Measurements from ENCODE around the gene TTBK1.

Gene TTBK1

DNA sequence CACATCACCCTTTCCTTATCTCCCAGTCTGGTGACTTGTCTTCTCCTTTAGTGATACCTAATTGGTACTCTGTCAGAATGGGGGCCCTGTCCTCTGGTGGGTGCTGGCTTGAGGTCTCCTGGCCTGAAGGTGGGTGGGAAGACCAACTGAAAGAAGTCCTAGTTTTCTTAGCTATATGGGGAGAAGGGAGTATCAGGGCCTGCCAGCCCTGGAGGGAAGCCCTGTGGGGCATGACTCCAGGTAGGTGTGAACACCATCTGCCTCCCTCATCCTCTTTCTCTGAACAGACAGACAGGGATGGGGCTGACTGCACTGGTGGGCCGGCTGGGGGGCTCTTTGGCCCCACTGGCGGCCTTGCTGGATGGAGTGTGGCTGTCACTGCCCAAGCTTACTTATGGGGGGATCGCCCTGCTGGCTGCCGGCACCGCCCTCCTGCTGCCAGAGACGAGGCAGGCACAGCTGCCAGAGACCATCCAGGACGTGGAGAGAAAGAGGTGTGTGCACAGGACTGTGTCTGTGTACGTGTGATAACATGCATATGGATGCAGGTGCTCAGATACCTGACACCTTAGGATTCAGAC is 60.6 kb downstream of the TTBK1 start:
- no peak for DNase-seq (ENCODE audit: low spot score)
- TF ChIP-seq, protein P1, sequence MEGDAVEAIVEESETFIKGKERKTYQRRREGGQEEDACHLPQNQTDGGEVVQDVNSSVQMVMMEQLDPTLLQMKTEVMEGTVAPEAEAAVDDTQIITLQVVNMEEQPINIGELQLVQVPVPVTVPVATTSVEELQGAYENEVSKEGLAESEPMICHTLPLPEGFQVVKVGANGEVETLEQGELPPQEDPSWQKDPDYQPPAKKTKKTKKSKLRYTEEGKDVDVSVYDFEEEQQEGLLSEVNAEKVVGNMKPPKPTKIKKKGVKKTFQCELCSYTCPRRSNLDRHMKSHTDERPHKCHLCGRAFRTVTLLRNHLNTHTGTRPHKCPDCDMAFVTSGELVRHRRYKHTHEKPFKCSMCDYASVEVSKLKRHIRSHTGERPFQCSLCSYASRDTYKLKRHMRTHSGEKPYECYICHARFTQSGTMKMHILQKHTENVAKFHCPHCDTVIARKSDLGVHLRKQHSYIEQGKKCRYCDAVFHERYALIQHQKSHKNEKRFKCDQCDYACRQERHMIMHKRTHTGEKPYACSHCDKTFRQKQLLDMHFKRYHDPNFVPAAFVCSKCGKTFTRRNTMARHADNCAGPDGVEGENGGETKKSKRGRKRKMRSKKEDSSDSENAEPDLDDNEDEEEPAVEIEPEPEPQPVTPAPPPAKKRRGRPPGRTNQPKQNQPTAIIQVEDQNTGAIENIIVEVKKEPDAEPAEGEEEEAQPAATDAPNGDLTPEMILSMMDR (IDR thresholded peaks at IDR 0.05; ENCODE audit: extremely low read depth, missing control alignments) = no peak

DNA sequence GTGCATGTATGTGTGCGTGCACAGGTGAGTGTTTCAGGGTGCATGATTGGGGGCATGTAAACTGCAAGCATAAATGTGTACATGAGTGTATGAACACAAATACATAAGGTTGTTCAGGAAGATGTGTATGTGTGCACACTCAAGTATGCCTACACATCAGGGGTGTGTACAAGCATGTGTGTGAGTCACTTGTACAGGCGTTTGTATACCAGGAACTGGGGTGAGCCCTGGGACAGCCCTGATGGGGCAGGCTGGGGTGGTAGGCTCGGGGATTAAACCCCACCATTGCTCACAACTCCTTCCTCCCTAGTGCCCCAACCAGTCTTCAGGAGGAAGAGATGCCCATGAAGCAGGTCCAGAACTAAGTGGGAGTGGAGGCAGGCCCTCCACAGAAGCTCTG is 61.1 kb downstream of the TTBK1 start:
- no peak for DNase-seq (ENCODE audit: low spot score)
- TF ChIP-seq, protein P1 (IDR thresholded peaks at IDR 0.05; ENCODE audit: extremely low read depth, missing control alignments) = no peak

DNA sequence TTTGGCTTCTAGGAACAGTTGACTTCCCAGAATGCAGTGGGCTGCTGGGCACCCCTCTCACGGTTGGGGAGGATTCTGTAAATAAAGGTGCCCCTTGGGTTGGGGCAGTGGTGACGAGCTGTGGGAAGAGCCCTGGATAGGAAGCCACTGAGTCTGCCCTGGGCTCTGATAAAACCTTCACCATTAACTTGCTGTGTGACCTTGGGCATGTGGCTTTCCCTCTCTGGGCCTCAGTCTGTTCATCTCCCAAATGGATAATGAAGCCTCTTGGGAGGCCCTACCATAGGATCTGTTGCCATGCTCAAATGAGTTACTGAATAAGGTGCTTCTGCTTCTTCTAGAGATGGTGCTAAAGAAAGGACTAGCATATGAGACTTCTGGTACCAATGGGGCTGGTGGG is 61.6 kb downstream of the TTBK1 start:
- TF ChIP-seq, protein P1 (IDR thresholded peaks at IDR 0.05; ENCODE audit: extremely low read depth, missing control alignments) = no peak
- DNase-seq (ENCODE audit: low spot score) = no peak

DNA sequence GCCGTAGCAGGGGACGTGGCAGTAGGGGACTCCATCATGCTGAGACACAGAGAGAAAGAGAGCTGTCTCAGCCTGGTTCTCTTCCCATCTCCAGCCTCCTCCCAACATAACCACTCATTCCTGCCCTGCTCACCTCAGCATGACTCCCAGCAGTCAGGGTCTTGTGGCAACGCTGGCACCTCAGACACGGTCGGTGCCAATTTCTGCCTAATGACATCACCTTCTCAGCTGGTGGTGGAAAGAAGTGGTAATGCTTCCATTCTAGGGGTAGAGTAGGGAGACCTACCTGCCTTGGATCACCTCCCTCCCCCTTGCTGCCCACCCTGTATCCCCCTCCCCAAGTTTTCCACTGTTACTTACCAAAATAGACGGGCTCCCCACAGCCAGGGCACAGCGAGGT is 62.8 kb downstream of the TTBK1 start:
- TF ChIP-seq, protein P1 (IDR thresholded peaks at IDR 0.05; ENCODE audit: extremely low read depth, missing control alignments) = no peak

DNA sequence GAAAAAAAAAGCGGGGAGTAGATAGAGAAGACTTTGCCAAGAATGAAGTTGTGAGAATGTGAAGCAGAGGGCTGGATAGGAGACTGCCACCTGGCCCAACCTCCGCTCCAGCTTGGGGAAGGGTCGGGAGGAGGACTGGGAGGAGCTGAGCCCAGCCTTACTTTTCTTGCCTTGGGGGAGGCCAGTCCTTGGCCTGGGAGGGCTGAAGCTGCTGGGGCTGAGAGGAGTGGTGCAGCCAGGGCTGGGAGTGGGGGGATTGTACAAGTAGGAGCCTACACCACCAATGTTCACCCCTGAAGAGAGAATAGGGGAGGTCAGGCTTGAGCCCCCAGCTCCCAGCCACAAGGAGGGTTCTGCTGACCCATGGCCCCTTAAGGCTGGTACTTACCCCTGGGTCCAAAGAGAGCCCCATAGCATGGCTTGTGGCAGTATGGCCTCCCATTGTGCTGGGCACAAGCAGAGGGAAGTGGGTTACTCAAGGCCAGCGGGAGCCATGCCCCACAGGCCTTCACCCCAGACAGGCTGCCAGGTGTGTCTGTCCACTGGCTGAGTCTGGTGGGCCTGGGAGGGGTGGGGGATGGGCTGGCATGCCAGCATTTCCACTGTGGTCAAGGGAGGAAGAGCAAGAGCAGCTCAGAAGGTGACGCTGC is 64.3 kb downstream of the TTBK1 start:
- DNase-seq (ENCODE audit: low spot score) = no peak
- TF ChIP-seq, protein P1 (IDR thresholded peaks at IDR 0.05; ENCODE audit: extremely low read depth, missing control alignments) = no peak

More for the DNA sequence above, 62.8 kb downstream of the TTBK1 start:
- no peak for DNase-seq (ENCODE audit: low spot score)

DNA sequence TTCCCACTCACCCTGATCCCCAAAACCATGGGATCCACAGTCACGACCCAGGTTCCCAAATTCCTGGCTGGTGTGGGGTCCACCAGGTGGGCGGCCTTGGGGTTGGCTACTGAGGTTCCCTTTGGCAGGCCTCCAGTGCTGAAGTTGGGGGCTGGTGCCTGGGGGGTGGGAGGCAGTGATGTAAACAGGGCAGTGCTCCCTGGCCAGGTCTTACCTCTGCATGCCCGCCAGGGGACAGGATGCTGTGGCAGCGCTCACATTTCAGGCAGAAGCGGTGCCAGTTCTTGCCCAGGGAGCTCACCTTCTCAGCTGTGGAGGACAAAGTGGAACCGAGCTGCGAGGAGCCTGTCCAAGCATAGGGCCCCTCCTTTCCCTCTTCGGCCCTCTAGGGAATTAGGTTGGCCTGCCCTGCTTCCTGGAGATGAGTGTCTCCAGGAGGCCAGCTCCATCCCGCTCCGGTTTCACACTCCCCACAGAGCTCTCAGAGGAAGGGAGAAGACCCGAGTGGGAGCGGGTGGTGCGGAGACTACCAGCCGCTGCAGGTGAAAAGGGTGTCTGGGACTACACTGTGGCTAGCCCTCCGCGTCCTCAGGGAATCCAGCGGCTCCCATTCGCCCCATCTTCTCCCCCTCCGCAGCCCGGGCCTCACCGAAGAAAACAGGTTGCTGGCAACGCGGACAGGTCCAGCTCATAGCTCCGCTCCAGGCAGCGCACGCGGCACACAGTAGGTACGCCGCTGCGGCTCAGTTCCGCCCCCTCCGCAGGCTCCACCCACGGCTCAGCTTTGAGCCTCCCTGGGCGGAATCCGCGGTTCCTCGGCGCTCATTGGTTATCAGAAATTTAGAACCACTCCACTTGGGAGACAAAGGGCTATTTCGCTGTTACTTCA is 65.1 kb downstream of the TTBK1 start, which contains the start of gene CRIP3:
TSS of gene CRIP3 (minus strand) at position 726 of the 889 bp plus-strand sequence. CDS start at position 692, 34 bp downstream.
- peak; percentile 54 for DNase-seq (ENCODE audit: low spot score)
- TF ChIP-seq, protein P1 (IDR thresholded peaks at IDR 0.05; ENCODE audit: extremely low read depth, missing control alignments) = no peak

All from GM20000 (cell line).